Inflammatory macrophage treated with lipopolysaccharide for 1 hour (primary cell): ENCODE data around the gene EVI2B.
"Not testable (repeated sequence)": the region's sequence is repeated elsewhere in the genome, so short reads cannot be mapped to it uniquely, and the experiment has no call there.

Experiments
- DNase-seq, 2 donors: peaks; one replicate each; pipeline ENCODE4 v3.0.0-alpha.2; 2020 to 2022

The EVI2B gene

GRCh38 chr17:31313982-31314781 is at the start of gene EVI2B:
TSS of gene EVI2B (minus strand) at chr17:31314054. CDS start at chr17:31305609, 8,445 bp downstream.
- DNase-seq, result peak; percentile 88 to 90

GRCh38 chr17:31357839-31358394 is 44.1 kb upstream of the EVI2B start:
- DNase-seq, result no peak

GRCh38 chr17:31357091-31357490 is 43.2 kb upstream of the EVI2B start:
- no peak for DNase-seq

GRCh38 chr17:31355935-31356334 is 42.1 kb upstream of the EVI2B start:
- no peak for DNase-seq

- no peak for DNase-seq
Measured at GRCh38 chr17:31349454-31349853, 35.6 kb upstream of the EVI2B start.

- DNase-seq, result not testable (repeated sequence)
Measured at GRCh38 chr17:31345191-31345747, 31.4 kb upstream of the EVI2B start.

- peak; percentile 17 to 39 for DNase-seq
Measured at GRCh38 chr17:31339906-31340661, 26.2 kb upstream of the EVI2B start.

GRCh38 chr17:31329221-31329620 is 15.4 kb upstream of the EVI2B start:
- no peak for DNase-seq

- DNase-seq, result no peak
Measured at GRCh38 chr17:31328160-31328535, 14.3 kb upstream of the EVI2B start.

- no peak for DNase-seq
Measured at GRCh38 chr17:31327534-31328159, 13.8 kb upstream of the EVI2B start.

- DNase-seq, result no peak
Measured at GRCh38 chr17:31323551-31323950, 9.7 kb upstream of the EVI2B start.

- no peak for DNase-seq
Measured at GRCh38 chr17:31321966-31322365, 8.1 kb upstream of the EVI2B start.

- peak; percentile 89 to 94 for DNase-seq
Measured at GRCh38 chr17:31321481-31321880, 7.6 kb upstream of the EVI2B start, which contains the start of gene EVI2A. TSS of gene EVI2A (minus strand) at chr17:31321622. CDS start at chr17:31319013, 2,609 bp downstream.

GRCh38 chr17:31320791-31321190 is 6.9 kb upstream of the EVI2B start:
- no peak for DNase-seq

- DNase-seq, result no peak
Measured at GRCh38 chr17:31320241-31320640, 6.4 kb upstream of the EVI2B start.

- DNase-seq, result peak; percentile 51 to 72
Measured at GRCh38 chr17:31318851-31319661, 5.2 kb upstream of the EVI2B start.

- peak; percentile 73 to 84 for DNase-seq
Measured at GRCh38 chr17:31318298-31318801, 4.5 kb upstream of the EVI2B start.

GRCh38 chr17:31314782-31315100 is 887 bp upstream of the EVI2B start:
- DNase-seq, result peak; percentile 42 to 63

- not testable (repeated sequence) for DNase-seq
Measured at GRCh38 chr17:31312223-31312622, 1.6 kb downstream of the EVI2B start.

- no peak for DNase-seq
Measured at GRCh38 chr17:31311526-31311925, 2.3 kb downstream of the EVI2B start.

- no peak for DNase-seq
Measured at GRCh38 chr17:31310886-31311285, 3.0 kb downstream of the EVI2B start.

- DNase-seq, result no peak
Measured at GRCh38 chr17:31310260-31310659, 3.6 kb downstream of the EVI2B start.
